Fibroblast of skin of back (primary cell): ENCODE measurements around the gene COL6A2.
"Not testable (repeated sequence)": the region's sequence is repeated elsewhere in the genome, so short reads cannot be mapped to it uniquely, and the experiment has no call there.

Experiments used
- DNase-seq: peaks from one replicate; pipeline ENCODE4 v3.0.0-alpha.2; 2013

The COL6A2 gene

GRCh38 chr21:46157396-46157986 lies 59.6 kb downstream of the COL6A2 start:
- no peak for DNase-seq

GRCh38 chr21:46157987-46158451 lies 60.1 kb downstream of the COL6A2 start:
- DNase-seq, result no peak

GRCh38 chr21:46158666-46159300 lies 60.9 kb downstream of the COL6A2 start:
- no peak for DNase-seq

GRCh38 chr21:46159390-46159789 lies 61.5 kb downstream of the COL6A2 start:
- no peak for DNase-seq

- no peak for DNase-seq
Observed at GRCh38 chr21:46159841-46160656, 62.1 kb downstream of the COL6A2 start.

GRCh38 chr21:46160657-46160906 lies 62.7 kb downstream of the COL6A2 start:
- DNase-seq, result no peak

GRCh38 chr21:46160907-46161632 lies 63.2 kb downstream of the COL6A2 start:
- DNase-seq, result no peak

- DNase-seq, result no peak
Observed at GRCh38 chr21:46161633-46162592, 64.0 kb downstream of the COL6A2 start.

- DNase-seq, result no peak
Observed at GRCh38 chr21:46163380-46163779, 65.5 kb downstream of the COL6A2 start.

GRCh38 chr21:46165098-46165497 lies 67.2 kb downstream of the COL6A2 start:
- no peak for DNase-seq

GRCh38 chr21:46168238-46168637 lies 70.3 kb downstream of the COL6A2 start:
- no peak for DNase-seq

GRCh38 chr21:46168659-46169386 lies 70.9 kb downstream of the COL6A2 start:
- DNase-seq, result no peak

GRCh38 chr21:46170436-46171193 lies 72.7 kb downstream of the COL6A2 start:
- DNase-seq, result not testable (repeated sequence)

GRCh38 chr21:46171585-46171984 lies 73.7 kb downstream of the COL6A2 start:
- DNase-seq, result no peak

- no peak for DNase-seq
Observed at GRCh38 chr21:46171996-46172862, 74.3 kb downstream of the COL6A2 start.

GRCh38 chr21:46172863-46173528 lies 75.1 kb downstream of the COL6A2 start:
- no peak for DNase-seq

GRCh38 chr21:46173573-46173972 lies 75.7 kb downstream of the COL6A2 start:
- DNase-seq, result no peak

- DNase-seq, result not testable (repeated sequence)
Observed at GRCh38 chr21:46176443-46177129, 78.7 kb downstream of the COL6A2 start.
